Tibial artery (tissue), 4 donors: ENCODE data around the gene SUSD3.

Experiments used
- DNase-seq, 2 donors: peaks; one replicate each; pipeline ENCODE4 v3.0.0-alpha.2; 2019
- H3K27ac ChIP-seq, 2 donors: fragments of 200-600 bp; sonication (generic) in 1 of 2; 1 replicate in 1 of 2; 2 replicates in 1 of 2; pipeline ENCODE4 v1.5.1; 2018 to 2019; ENCODE audit warnings: mild to moderate bottlenecking in 1 of 2
- H3K27me3 ChIP-seq, 2 donors: fragments of 200-600 bp; sonication (generic) in 1 of 2; one replicate each; pipeline versions ENCODE4 v1.5.1 to v1.6.0; 2016 to 2019
- H3K36me3 ChIP-seq, 3 donors: fragments of 200-600 bp; sonication (generic) in 2 of 3; one replicate each; pipeline ENCODE4 v1.5.1; 2016 to 2019; ENCODE audit warnings: mild to moderate bottlenecking in 2 of 3
- H3K4me1 ChIP-seq, 4 donors: fragments of 200-600 bp; sonication (generic) in 2 of 4; 1 replicate in 3 of 4; 2 replicates in 1 of 4; pipeline ENCODE4 v1.5.1; 2016 to 2019
- H3K4me3 ChIP-seq, 2 donors: fragments of 200-600 bp; sonication (generic) in 1 of 2; 1 replicate in 1 of 2; 2 replicates in 1 of 2; pipeline ENCODE4 v1.5.1; 2018 to 2019; ENCODE audit warnings: mild to moderate bottlenecking in 2 of 2
- H3K9me3 ChIP-seq, 3 donors: fragments of 200-600 bp; sonication (generic) in 1 of 3; one replicate each; pipeline ENCODE4 v1.5.1; 2016 to 2019
- CTCF ChIP-seq, 2 experiments: fragments of 200-600 bp in 1 of 2; fragments of 450-650 bp in 1 of 2; IDR thresholded peaks; one replicate each; pipeline ENCODE4 v1.5.1; 2017 to 2019; ENCODE audit warnings: antibody characterized with exemption in 2 of 2, mild to moderate bottlenecking in 1 of 2, moderate library complexity in 1 of 2
- intact Hi-C: fragments of 100-400 bp; cut with DNase I; formaldehyde crosslinking; loops from one replicate; pipeline ENCODE4 v1.15.0; 2023; ENCODE audit warnings: low total_unique reads

The SUSD3 gene

DNA sequence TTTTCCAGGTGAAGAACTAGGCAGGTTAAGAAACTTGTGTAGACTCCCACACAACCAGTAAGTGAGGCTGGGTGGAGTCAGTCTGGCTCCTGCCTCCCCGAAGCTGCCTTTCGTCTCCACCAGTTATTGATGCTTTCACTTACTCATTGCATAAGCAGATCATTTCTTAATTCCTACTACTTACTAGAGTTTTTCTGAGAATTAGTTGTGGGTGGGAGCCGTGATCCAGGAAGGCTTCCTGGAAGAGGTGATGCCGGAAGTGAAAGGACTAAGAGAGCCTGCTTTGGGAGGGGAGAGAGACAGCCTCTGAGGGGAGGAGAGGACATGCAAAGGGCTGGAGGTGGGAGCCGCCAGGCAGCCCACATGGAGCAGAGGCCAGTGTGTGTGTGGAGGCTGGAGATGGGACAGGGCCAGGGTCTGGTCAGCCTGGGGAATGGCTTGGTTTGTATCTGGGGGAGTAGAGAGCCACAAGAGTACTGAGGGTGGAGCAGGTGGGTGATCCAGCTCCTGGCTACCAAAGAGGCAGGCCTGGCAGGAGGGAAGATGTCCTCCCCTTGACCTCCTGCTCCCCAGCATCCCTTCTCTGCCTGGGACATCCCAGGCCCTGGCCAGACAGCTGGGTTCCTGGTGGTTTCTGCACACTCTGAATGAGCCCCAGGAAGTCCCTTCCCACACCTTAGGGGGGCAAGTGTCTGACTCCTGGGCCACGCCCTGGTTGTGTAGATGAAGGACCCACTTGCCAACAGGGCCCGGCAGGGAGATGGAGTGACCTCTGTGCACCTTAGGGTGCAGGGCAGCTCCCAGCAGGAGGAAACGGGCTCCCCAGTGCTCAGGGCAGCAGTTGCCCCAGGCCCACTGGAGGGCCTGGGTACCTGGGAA lies 25.3 kb downstream of the SUSD3 start:
- H3K27ac ChIP-seq: no peak overlapping the region
- peak; percentile 14 to 40 for DNase-seq
- TF ChIP-seq CTCF (IDR thresholded peaks at IDR 0.05): no peak
- no peaks in the 10 kb centered on the region for H3K27me3 ChIP-seq
- intact Hi-C loops: no loop called here
- no peaks in the 10 kb centered on the region for H3K9me3 ChIP-seq
- no peak overlapping the region for H3K4me3 ChIP-seq
- H3K36me3 ChIP-seq: peaks cover 0 to 9% (median 3%) of the 10 kb centered on the region in 3 donors
- H3K4me1 ChIP-seq: no peaks in the 10 kb centered on the region

- DNase-seq: peak; percentile 11 to 48
- peaks cover 0 to 9% (median 3%) of the 10 kb centered on the region in 3 donors for H3K36me3 ChIP-seq
- intact Hi-C loops: no loop called here
- no peaks in the 10 kb centered on the region for H3K27me3 ChIP-seq
- H3K4me3 ChIP-seq: no peak overlapping the region
- TF ChIP-seq CTCF (IDR thresholded peaks at IDR 0.05): no peak
- H3K4me1 ChIP-seq: no peaks in the 10 kb centered on the region
- no peak overlapping the region for H3K27ac ChIP-seq
- no peaks in the 10 kb centered on the region for H3K9me3 ChIP-seq
Observed at GRCh38 chr9:93084471-93084881, 26.0 kb downstream of the SUSD3 start.

DNA sequence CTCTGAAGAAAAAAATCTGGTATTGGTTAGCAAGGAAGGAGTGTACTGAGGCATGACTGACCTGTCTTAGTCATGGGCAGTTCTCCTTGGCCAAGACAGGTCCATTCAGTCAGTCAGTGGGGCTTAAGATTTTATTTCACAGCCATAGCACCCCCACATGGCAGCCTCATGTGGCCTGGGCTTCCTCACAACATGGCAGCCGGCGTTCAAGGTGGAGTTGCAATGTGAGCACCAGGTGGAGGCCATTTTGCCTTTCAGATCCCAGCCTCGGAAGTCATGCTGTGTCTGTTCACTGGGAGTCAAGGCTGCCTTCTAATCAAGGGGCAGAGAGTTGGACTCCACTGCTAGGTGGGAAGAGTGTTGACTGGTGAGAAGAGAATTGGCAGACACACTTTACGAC lies 27.2 kb downstream of the SUSD3 start:
- no peaks in the 10 kb centered on the region for H3K27me3 ChIP-seq
- intact Hi-C loops: no loop called here
- no peak for TF ChIP-seq CTCF (IDR thresholded peaks at IDR 0.05)
- no peaks in the 10 kb centered on the region for H3K4me1 ChIP-seq
- H3K4me3 ChIP-seq: no peak overlapping the region
- peaks cover 0 to under 1% (median under 1%) of the 10 kb centered on the region in 3 donors for H3K9me3 ChIP-seq
- peak in 1 of 2 donors; percentile 27 for DNase-seq
- peaks cover 0 to 9% (median 3%) of the 10 kb centered on the region in 3 donors for H3K36me3 ChIP-seq
- no peak overlapping the region for H3K27ac ChIP-seq

- peak in 1 of 2 donors; percentile 0 for DNase-seq
- peaks cover 0 to 9% (median 3%) of the 10 kb centered on the region in 3 donors for H3K36me3 ChIP-seq
- intact Hi-C loops: no loop called here
- no peaks in the 10 kb centered on the region for H3K4me1 ChIP-seq
- H3K4me3 ChIP-seq: no peak overlapping the region
- H3K9me3 ChIP-seq: peaks cover 8 to 10% (median 8%) of the 10 kb centered on the region in 3 donors
- TF ChIP-seq CTCF (IDR thresholded peaks at IDR 0.05): no peak
- H3K27ac ChIP-seq: no peak overlapping the region
- no peaks in the 10 kb centered on the region for H3K27me3 ChIP-seq
Observed at GRCh38 chr9:93086447-93087224, 28.1 kb downstream of the SUSD3 start.

- peaks cover 8 to 14% (median 13%) of the 10 kb centered on the region in 3 donors for H3K9me3 ChIP-seq
- TF ChIP-seq CTCF (IDR thresholded peaks at IDR 0.05): no peak
- peaks cover 0 to 9% (median 3%) of the 10 kb centered on the region in 3 donors for H3K36me3 ChIP-seq
- H3K4me1 ChIP-seq: peaks cover 0 to under 1% (median 0%) of the 10 kb centered on the region in 4 donors
- no peaks in the 10 kb centered on the region for H3K27me3 ChIP-seq
- H3K27ac ChIP-seq: no peak overlapping the region
- no peak overlapping the region for H3K4me3 ChIP-seq
- peak in 1 of 2 donors; percentile 51 for DNase-seq
- intact Hi-C loops: no loop called here
Observed at GRCh38 chr9:93087971-93088655, 29.6 kb downstream of the SUSD3 start.
